Cortex of kidney (tissue), 1 donor: ENCODE data around the gene LOC101059915.

Experiments used
- DNase-seq: peaks from one replicate; lab custom pipeline; 2025; lab: John Stamatoyannopoulos, UW

The LOC101059915 gene

DNA sequence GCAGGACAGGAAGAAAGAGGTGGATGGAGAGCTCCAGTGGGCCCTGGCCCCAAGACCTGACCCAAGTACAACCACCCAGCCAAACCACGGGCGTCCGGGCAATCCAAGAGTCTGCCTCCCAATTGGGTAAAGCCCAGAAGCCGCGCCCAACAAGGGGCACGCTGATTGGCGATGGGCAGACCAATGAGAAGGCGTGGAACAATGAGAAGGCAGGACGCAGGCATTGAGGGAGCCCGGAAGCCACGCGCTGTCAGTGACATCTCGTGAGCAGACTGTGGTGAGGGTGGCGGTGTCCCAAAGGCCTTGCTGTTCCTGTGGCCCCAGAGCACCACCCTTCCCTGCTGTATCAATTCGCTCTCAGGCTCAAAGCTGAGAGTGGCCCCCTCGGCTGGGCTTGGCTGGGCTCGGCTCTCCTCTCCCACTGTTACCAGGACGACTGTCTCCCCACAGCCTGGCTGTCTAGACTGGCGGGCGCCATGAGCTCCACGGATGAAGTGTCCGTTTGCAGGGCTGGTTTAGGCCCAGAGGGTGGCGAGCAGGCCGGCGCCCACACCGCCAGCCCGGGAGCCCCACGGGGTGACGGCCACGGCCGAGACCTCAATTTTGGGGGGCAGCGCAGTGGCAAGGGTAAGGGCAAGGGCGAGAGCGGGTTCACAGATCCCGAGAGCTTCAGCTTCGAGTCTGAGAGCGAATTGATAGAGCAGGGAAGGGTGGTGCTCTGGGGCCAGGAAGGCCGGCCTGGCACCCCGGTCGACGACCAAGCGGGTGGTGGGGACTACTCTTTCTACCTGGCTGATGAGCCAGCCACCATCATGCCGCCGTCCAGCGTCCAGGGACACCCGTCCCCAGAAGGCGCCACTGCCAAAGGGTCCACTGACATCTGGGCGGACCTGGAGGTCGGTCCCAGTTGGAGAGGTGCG, at the start of gene LOC101059915:
LOC101059915 (plus strand) TSS at position 219 of the 920 bp plus-strand sequence.
- no peak for DNase-seq

GRCh38 chrX:71617742-71618141, 49.6 kb upstream of the LOC101059915 start:
- DNase-seq = no peak

GRCh38 chrX:71618303-71618721, 49.0 kb upstream of the LOC101059915 start, which contains the start of gene CXCR3:
TSS of gene CXCR3 (minus strand) at chrX:71618511. CDS start at chrX:71618449, 62 bp downstream.
- DNase-seq = no peak

DNA sequence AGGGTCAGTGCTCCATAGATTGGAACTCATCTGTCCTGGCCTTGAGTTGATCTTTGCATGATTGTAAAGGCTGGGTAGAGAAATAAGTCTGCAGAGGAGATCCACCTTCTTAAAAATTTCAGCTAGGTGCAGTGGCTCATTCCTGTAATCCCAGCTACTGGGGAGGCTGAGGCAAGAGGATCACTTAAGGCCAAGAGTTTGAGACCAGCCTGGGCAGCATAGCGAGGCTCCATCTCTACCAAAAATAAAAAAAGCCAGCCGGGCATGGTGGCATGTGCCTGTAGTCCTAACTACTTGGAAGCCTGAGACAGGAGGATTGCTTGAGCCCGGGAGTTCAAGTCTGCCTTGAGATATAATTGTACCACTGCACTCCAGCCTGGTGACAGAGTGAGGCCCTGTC, 48.6 kb upstream of the LOC101059915 start:
- DNase-seq = no peak

DNA sequence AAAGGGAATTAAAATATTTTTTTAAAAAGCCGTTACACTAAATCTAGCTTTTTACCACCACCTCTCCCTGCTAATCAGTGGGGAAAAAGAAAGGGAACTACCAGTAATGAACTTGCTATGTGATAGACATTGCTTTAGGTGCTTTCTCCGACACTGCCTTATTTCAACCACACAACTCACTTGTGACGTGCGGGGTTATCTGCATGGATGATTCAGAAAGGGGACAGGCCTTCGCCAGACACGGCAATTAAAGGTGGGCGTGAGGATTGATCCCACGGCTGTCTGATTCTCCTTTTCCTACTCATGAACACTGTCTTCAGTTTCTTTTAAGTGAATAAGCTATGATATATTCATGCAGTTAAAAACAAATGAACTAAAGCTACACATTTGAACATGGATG, 48.2 kb upstream of the LOC101059915 start:
- DNase-seq = no peak

- DNase-seq = no peak
Measured at GRCh38 chrX:71619986-71620385, 47.4 kb upstream of the LOC101059915 start.

DNA sequence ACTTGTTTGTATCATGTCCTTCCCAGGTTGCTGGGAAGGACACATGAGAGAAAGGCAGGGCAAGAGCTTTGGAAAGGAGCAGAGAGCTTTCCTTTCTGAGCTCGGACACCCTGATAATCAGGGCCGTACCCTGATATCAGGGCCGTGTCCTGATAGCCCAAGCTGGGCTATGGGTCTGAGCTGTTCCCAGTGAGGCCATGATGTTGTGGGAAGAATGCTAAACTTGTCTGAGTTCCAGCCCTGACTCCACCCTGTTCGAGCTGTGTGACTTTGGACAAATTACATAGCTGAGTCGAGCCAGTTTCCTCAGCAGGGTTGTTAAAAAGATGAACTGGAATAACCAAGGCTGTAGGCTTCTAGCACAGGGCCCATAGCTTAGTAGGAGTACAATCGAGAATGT, 45.7 kb upstream of the LOC101059915 start:
- no peak for DNase-seq

- no peak for DNase-seq
Measured at GRCh38 chrX:71622032-71622575, 45.2 kb upstream of the LOC101059915 start.

- DNase-seq = no peak
Measured at GRCh38 chrX:71622576-71623450, 44.5 kb upstream of the LOC101059915 start.

GRCh38 chrX:71623714-71624113, 43.6 kb upstream of the LOC101059915 start:
- DNase-seq = no peak

DNA sequence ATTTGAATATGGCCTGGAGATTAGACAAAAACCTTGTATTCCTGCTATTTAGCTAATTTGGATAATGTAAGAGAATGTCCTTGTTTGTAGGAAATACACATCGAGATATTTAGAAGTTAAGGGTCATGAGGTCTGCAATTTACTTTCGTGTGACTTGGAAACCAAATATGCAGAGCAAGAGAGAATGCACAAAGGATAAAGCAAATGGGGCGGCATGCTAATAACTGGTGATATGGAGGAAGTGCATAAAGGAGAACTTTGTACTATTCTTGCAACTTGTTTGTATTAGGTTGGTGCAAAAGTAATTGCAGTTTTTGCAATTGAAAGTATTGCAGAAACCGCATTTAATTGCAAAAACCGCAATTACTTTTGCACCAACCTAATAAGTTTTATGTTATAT, 41.9 kb upstream of the LOC101059915 start:
- DNase-seq = no peak

- DNase-seq = no peak
Measured at GRCh38 chrX:71626576-71626975, 40.8 kb upstream of the LOC101059915 start.

DNA sequence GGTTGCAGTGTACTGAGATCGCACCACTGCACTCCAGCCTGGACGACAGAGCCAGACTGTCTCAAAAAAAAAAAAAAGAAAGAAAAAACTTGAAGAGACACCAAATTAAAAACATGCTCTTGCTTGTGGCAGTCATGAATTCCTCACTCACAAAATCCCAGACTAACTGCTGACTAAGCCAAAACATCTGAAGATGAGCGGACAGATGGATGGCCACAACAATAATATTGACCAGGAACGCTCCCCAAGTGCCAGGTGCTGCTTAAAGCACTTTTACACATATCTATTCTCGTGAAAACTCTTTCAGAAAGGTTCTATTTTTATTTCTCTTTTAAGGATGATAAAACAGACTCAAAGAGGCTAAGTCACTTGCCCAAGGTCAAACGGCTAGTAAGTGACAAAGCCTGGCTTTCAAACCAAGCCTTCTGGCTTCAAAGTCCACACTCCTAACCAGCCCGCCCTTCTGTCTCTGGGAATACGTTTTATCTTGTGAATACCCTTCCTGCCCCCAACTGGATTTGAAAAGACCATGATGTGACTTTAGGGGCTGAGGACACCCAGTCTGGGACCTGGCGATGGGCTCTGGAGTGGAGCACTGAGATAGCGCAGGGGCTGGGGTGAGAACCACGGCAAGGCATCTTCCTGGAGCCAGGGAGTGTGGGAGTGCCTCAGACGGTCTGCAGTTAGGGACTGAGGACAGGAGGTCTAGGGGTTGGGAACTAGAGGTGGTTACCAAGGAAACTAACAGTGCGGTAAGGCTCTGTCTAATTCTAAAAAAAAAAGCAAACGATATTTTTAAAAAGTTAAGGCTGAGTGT, 39.5 kb upstream of the LOC101059915 start:
- DNase-seq = no peak

GRCh38 chrX:71629467-71629866, 37.9 kb upstream of the LOC101059915 start:
- DNase-seq = no peak

DNA sequence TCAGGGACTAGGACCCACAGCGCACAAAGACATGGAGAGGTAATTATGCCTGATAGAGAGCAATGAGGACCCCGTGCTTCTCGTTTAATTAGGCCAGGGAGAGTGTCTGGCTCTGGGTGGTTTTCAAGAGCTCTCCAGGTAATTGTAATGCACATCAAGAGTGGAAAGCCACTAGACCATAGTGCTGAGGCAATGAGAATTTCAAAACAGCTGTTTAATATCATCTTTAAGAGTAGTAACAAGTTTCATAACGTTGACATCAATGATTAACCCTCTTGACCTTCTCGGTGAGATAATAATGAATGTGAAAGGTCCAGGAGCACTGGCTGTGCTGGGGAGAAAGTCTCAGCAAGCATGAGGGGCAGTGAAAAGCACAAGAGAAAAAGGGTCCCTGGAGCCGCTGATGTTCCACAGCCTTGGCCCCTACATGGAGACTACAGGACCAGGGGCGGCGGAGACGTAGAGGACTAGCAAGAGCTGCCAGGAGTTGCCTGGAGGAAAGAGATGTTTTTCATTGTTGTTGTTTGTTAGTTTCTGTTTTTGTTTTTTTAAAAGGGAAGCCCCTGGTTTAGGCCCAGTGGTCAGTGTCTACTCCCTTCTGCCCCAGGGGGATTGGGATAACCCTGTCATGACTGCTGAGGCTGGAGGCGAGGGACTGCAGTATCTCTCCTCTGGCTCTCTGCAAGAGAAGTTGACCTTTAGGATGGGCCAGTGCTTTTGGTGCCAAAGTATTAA, 34.3 kb upstream of the LOC101059915 start:
- no peak for DNase-seq

DNA sequence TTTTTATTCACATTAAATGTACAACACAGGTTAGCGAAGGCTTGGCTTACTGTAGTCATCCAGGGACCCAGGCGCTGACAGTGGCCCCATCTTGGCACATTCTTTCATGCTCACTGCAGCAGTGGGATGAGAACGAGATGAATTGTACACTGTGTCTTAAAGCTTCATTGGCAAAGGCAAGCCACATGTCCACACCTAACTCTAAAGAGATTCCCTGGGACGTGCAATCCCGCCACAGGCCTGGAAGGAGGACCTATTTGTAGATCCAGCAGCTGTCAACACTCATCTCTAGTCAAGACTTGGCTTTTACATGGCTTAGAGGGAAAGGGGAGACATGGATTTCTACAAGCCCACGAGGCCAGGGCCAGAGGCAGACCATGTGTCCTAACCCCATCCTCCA, 33.0 kb upstream of the LOC101059915 start:
- no peak for DNase-seq

- DNase-seq = no peak
Measured at GRCh38 chrX:71636438-71637252, 30.7 kb upstream of the LOC101059915 start.

- no peak for DNase-seq
Measured at GRCh38 chrX:71637253-71637618, 30.1 kb upstream of the LOC101059915 start.

DNA sequence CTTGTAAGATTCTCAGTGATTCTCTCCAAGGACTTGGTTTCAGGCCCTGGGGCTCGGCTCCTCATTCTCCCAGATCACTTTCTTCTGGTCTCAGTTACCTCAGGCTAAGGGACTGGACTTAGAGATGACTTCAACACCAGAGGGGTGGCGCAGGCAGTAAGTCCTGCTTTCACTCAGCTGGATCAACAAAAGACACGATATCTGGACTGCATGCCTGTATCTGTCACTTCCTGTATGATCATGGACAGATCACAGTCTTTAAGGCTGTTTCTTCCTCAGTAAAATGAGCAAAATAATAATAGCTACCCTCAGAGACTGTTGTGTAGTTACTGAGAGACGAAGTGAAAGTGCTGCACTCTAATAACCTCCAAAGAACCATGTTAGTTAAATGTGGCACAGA, 29.5 kb upstream of the LOC101059915 start:
- DNase-seq = no peak

DNA sequence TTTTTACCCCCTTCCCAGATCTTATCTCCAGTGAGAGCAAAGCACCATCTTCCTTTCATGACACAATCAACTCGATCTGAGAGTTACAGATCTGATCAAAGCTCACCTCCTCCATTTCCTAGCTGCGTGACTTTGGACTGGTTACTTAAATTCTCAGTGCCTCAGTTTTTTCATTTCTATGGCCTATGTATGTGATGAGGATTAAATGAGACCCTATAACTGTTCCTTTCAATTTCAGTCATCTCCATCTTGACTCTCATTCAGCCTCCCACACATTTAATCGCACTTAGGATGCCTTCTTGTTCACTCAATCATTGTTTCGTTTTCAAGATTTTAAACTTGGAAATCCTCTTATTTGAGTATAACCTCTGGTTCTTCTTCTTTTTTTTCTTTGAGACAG, 28.9 kb upstream of the LOC101059915 start:
- no peak for DNase-seq
